NCI-H146 treated with DMSO at 0.1 percent for 48 hours (cell line): ENCODE data around the gene NAA38.
A peak's percentile ranks its signal among the peaks of the same experiment; 100 is the strongest.
"Not testable (repeated sequence)": the region's sequence is repeated elsewhere in the genome, so short reads cannot be mapped to it uniquely, and the experiment has no call there.

Experiments used
- DNase-seq: peaks from one replicate; lab custom pipeline; 2025; ENCODE audit not compliant: unreplicated experiment; lab: John Stamatoyannopoulos, UW

Gene NAA38

GRCh38 chr17:7825206-7825990 is 32.0 kb downstream of the NAA38 start:
- no peak for DNase-seq

- DNase-seq: no peak
Measured at GRCh38 chr17:7824021-7824924, 33.1 kb downstream of the NAA38 start.

- peak; percentile 61 for DNase-seq
Measured at GRCh38 chr17:7823581-7824001, 33.8 kb downstream of the NAA38 start.

- no peak for DNase-seq
Measured at GRCh38 chr17:7822126-7822525, 35.2 kb downstream of the NAA38 start.

GRCh38 chr17:7820231-7820630 is 37.1 kb downstream of the NAA38 start:
- no peak for DNase-seq

GRCh38 chr17:7818746-7819645 is 38.4 kb downstream of the NAA38 start:
- DNase-seq: no peak

- no peak for DNase-seq
Measured at GRCh38 chr17:7818026-7818425, 39.3 kb downstream of the NAA38 start.

GRCh38 chr17:7817643-7817964 is 39.8 kb downstream of the NAA38 start:
- DNase-seq: no peak

- DNase-seq: no peak
Measured at GRCh38 chr17:7816926-7817642, 40.3 kb downstream of the NAA38 start.

- no peak for DNase-seq
Measured at GRCh38 chr17:7814969-7815368, 42.4 kb downstream of the NAA38 start.

- no peak for DNase-seq
Measured at GRCh38 chr17:7811251-7811650, 46.1 kb downstream of the NAA38 start.

- not testable (repeated sequence) for DNase-seq
Measured at GRCh38 chr17:7809791-7810343, 47.5 kb downstream of the NAA38 start.

GRCh38 chr17:7809086-7809790 is 48.1 kb downstream of the NAA38 start:
- no peak for DNase-seq

- no peak for DNase-seq
Measured at GRCh38 chr17:7807206-7807605, 50.2 kb downstream of the NAA38 start.
